ENCODE measurements around the gene KIF27.
A peak's percentile ranks its signal among the peaks of the same experiment; 100 is the strongest.

KIF27 gene

DNA sequence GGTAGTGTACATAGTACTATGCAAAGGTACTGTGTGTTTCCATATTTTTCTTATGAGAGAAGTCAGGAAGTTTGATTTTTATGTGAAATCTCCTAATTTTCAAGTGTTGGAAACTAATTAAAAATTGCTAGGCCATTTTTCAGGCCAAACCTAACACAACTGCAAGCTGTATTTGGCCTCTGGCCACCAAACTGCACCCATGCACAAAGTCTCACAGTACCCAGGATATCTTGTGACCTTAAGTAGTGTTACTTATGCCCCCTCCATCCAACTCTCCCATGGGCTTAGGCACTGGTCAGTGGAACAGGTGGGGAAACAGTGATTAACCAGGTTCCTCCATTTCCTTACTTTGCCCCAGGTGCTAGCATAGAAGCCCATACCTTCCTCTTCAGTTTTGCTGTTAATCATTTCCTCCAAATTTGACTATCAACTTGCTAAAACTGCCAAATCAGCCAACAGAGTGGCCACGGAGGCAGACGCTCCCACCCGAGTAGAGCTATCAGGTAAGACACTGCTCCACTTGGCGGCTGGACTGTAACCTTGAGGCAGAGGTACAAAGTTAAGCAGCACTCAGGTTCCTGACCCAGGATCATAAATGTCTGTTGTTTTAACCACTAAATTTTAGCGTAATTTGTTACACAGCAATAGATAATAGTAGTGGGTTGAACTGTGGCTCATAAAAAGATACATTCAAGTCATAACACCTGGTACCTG is 19.5 kb upstream of the KIF27 start:
- H3K27ac ChIP-seq: no peak overlapping the region
- TF ChIP-seq, protein P1, sequence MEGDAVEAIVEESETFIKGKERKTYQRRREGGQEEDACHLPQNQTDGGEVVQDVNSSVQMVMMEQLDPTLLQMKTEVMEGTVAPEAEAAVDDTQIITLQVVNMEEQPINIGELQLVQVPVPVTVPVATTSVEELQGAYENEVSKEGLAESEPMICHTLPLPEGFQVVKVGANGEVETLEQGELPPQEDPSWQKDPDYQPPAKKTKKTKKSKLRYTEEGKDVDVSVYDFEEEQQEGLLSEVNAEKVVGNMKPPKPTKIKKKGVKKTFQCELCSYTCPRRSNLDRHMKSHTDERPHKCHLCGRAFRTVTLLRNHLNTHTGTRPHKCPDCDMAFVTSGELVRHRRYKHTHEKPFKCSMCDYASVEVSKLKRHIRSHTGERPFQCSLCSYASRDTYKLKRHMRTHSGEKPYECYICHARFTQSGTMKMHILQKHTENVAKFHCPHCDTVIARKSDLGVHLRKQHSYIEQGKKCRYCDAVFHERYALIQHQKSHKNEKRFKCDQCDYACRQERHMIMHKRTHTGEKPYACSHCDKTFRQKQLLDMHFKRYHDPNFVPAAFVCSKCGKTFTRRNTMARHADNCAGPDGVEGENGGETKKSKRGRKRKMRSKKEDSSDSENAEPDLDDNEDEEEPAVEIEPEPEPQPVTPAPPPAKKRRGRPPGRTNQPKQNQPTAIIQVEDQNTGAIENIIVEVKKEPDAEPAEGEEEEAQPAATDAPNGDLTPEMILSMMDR (IDR thresholded peaks at IDR 0.05): no peak
- no peak overlapping the region for H3K4me3 ChIP-seq
- no peak for DNase-seq (ENCODE audit: low spot score)

DNA sequence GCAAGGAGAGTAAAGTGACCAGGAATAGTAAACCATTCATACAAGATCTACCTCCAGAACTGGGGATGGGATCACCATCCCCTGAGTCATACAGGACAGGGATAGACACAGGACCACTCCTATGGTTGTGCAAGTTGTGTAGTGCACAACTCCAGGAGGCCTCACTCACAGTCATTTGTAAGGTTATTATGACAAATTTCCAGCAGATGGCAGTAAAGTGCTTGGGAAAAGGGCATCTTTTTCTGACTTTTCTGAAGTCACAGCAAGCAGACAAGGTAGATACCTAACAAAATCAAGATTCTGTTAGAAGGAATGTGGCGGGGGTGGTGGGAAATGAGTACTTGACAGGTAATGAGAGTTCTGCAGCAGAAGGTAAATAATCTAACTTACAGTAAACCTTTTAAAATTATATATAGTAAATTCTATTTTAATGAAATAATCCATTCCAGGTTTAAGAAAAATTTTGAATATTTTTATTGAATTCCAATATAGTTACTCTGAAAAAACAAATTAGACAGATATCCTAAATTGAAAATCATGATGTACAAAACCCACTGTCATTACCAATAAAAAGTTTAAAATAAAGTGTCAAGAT is 16.7 kb upstream of the KIF27 start:
- TF ChIP-seq, protein P1 (IDR thresholded peaks at IDR 0.05): peak; percentile 61
- DNase-seq (ENCODE audit: low spot score): no peak
- H3K27ac ChIP-seq: no peak overlapping the region
- H3K4me3 ChIP-seq: no peak overlapping the region

DNA sequence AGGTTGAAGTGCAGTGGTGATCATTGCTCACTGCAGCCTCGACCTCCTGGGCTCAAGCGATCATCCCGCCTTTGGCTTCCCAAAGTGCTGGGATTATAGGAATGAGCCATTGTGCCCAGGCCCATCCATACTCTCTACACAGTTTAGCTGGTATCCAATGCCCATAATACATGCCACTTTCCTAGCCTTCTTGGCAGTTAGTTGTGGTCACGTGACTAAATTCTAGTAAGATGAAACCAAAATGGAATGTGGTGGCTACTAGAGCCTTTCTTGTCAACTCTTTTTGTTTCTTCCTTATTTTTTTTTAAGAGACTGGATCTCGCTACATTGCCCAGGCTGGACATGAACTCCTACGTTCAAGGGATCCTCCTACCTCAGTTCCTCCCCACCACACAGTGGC is 15.3 kb upstream of the KIF27 start:
- Histone ChIP-seq H3K27ac (no peak overlapping the region), H3K4me3 (no peak overlapping the region)
- TF ChIP-seq, protein P1 (IDR thresholded peaks at IDR 0.05): no peak
- no peak for DNase-seq (ENCODE audit: low spot score)

DNA sequence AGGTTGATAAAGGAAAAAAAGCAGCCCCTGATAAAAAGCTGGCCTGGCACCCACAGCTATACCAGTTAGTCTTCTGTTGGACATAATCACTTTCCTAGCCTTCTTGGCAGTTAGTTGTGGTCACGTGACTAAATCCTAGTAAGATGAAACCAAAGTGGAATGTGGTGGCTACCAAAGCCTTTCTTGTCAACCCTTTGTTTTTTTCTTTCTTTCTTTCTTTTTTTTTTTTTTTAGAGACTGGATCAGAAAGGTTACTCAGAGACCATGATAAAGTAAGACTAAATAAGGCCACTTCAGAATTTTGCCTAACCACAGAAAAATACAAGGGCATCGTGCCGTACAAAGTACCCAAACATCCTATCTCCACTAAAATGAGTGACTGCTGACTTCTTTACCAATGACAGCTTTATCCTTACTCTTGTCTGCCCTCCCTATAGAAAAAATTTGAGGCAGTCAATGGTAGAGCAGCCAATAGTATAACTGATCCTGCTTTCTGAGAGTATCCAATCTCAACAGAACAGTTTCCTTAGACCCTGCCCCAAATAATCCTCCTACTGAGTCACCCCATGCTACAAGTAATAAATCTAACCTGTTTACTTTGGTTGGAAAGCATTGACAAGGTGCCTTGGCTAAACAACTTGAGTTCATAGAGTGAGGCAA is 14.2 kb upstream of the KIF27 start:
- Histone ChIP-seq H3K4me3 (no peak overlapping the region), H3K27ac (no peak overlapping the region)
- TF ChIP-seq, protein P1 (IDR thresholded peaks at IDR 0.05): no peak
- no peak for DNase-seq (ENCODE audit: low spot score)

DNA sequence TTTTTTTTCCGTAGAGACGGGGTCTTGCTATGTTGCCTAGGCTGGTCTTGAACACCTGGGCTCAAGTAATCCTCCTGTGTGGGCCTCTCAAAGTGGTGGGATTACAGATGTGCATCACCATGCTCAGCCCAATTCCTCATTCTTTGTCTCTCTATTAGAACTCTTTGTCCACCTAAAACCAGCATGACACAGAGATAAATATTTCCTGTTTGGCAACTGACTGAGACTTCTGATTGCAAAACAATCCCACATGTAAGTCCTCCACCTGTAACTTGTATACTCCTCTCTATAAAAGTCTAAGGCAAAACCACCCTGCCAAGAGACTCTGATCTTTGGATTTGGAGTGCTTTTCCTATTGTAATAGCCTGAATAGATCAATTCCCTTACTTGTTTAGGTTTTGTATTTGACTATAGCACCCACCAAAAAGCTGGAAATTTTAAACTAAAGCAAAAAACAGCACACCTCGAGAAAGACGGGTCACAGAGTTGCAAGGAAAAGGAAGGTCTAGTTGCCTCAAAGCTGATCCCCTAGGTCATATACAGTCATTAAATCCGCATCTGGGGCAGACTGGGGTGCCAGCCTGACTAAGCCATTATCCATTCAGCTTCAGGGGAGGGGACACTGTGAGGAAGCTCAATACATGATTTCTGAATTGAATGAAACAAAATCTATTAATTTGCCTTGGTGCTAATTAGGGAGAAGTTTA is 13.5 kb upstream of the KIF27 start:
- no peak for DNase-seq (ENCODE audit: low spot score)
- H3K4me3 ChIP-seq: no peak overlapping the region
- no peak overlapping the region for H3K27ac ChIP-seq
- TF ChIP-seq, protein P1 (IDR thresholded peaks at IDR 0.05): no peak

DNA sequence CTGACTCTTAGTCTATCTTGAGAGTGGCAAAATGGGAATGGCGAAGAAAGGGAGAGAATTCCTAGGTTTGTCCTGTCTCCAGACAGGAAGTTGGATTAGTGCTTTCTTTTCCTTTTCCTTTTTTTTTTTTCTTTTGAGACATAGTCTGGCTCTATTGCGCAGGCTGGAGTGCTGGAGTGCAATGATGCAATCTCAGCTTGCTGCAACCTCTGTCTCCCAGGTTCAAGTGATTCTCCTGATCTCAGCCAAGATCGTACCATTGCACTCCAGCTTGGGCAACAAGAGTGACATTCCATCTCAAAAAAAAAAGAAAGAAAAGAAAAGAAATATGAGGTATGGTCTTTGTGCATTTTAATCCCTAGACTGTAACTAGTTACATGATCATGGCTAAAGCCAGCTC is 12.6 kb upstream of the KIF27 start:
- no peak overlapping the region for H3K27ac ChIP-seq
- TF ChIP-seq, protein P1 (IDR thresholded peaks at IDR 0.05): no peak
- no peak for DNase-seq (ENCODE audit: low spot score)
- no peak overlapping the region for H3K4me3 ChIP-seq
